NCI-H82 treated with DMSO at 0.1 percent for 48 hours (cell line): ENCODE measurements around the gene C2orf92.
A peak's percentile ranks its signal among the peaks of the same experiment; 100 is the strongest.
"Not testable (repeated sequence)": the region's sequence is repeated elsewhere in the genome, so short reads cannot be mapped to it uniquely, and the experiment has no call there.

Source experiments
- DNase-seq: peaks from one replicate; lab custom pipeline; 2025; ENCODE audit not compliant: unreplicated experiment; lab: John Stamatoyannopoulos, UW

Gene C2orf92

GRCh38 chr2:97688062-97688827 is 18.7 kb downstream of the C2orf92 start:
- no peak for DNase-seq

- DNase-seq: no peak
Measured at GRCh38 chr2:97691166-97691565, 21.7 kb downstream of the C2orf92 start.

DNA sequence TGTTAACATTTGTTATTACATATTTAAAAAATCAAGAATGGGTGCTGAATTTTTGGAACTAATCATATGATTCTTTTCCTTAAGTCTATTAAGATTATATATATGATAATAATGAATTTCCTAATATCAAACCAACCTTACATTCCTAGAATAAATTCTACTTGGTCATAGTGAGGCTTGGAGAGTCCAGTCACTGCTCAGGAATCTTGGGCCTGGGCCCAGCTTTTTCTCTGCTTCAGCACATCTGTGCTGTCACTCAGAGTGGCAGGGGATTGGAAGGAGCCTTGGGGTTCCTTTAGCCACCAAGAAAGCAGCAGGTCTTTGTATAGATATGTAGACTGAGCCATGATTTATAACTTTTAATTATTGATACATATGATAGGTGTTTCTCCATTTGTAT is 24.0 kb downstream of the C2orf92 start:
- no peak for DNase-seq

- DNase-seq: no peak
Measured at GRCh38 chr2:97695744-97696143, 26.2 kb downstream of the C2orf92 start.

- peak; percentile 3 for DNase-seq
Measured at GRCh38 chr2:97697252-97698235, 28.0 kb downstream of the C2orf92 start.

DNA sequence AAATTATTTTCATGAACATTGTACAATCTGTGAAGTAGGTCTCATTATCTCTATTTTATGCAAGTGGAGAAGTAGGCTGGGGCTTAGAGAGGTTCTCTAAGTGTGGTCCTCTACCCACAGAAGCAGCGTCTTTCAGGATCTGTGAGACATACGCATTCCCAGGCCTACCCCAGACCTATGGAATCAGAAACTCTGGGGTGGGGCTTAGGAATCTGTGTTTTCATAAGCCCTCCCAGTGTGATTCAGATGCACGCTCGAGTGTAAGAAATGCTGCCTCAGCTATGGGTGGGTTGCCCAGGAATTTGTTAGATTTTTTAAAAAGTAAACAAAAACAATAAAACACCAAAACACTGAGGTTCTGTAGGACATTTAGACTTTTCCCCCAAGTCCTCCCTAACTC is 29.0 kb downstream of the C2orf92 start:
- no peak for DNase-seq

GRCh38 chr2:97699765-97700444 is 30.4 kb downstream of the C2orf92 start:
- peak; percentile 9 for DNase-seq

GRCh38 chr2:97701186-97701585 is 31.7 kb downstream of the C2orf92 start:
- DNase-seq: no peak

DNA sequence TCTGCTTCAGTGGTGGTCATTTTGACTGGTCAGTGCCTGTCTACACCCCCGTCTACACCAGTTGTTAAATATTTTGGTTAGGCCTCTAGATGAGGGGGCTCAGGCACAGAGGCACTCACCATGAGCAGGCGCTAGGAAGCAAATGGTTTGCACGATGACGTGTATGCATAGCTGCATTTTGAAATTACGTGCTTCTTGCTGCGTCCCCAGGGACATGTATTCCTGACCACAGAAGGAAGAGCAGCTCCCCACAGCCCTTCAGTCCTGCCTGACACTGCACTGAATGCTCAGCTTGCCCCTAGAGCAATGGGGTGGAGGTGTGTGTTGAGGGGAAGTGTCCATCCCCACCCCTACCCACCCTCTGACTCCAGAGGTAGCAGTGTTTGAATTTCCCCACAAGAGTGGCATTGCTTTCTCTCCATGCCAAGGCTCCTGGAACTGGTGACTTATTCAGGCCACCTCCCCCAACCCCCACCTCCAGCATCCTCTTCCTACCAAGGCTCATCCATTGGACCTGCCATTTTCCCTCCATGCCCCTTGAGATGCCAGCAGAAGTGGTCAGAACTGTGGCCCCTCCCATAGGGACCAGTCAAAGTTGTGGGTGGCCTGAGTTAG is 32.4 kb downstream of the C2orf92 start:
- no peak for DNase-seq

DNA sequence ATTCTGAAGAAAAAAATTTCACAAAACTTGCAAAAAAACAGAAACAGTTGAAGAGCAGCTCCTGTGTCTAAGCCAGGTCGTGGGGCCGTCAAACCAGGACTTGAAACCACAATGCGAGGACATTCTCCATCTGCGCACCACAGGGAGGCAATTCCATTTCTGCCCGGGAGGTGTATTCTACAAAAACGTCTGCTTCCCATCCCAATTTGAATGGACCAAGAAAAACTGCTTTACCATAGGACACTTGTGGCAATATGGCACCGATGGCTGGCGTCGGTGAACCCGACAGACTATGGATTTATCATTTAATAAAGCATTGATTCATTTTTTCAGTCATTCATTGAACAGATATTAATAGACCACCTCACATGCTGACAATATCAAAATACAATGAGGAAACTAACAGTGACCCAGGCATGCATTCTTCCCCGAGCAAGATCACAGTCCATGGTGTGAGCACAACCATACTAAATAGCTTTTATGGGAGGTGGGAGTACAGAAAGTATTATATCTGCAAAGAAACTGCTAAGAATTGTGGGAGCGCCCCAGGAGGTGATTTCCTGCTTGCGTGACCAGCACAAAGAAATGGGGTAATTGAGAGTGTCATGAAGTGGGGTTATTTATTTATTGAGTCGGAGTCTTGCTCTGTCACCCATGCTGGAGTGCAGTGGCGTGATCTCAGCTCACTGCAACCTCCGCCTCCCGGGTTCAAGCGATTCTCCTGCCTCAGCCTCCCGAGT is 33.4 kb downstream of the C2orf92 start:
- DNase-seq: no peak

DNA sequence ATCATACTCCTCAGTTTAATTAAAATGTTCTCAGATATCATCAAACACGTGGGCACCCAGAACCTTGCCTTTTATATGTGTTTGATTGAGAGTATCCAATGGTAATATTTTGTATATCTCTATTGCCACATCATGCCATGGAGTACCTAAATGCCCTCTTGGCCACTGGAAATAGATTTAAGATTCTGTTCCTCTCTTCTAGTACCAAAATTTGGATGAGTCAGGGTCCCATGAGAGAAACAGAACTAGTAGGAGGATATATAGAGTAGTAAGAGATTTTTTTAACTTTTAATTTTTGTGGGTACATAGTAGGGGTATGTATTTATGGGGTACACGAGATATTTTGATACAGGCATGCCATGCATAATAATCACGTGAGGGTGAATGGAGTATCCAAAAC is 34.2 kb downstream of the C2orf92 start:
- DNase-seq: no peak

DNA sequence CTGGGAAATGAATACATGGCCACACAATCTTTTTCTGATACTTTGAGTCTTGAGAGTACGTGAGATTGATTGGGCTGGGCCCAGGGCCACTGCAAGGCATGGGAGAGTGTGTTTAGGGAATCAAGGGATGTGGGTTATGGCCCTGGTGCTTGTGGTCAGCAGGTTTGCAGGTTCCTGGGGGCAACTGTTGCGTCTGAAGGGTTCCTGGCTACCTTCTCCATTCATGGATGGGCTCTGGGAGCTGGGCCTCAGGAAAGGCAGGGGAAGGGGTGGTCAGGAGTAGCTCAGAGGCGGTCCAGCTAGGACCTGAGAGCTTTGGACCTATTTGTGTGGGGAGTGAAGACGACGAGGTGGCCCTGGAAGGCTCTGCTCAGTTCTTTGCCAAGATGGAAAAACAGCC is 35.5 kb downstream of the C2orf92 start:
- DNase-seq: no peak

- no peak for DNase-seq
Measured at GRCh38 chr2:97706112-97706511, 36.6 kb downstream of the C2orf92 start.

DNA sequence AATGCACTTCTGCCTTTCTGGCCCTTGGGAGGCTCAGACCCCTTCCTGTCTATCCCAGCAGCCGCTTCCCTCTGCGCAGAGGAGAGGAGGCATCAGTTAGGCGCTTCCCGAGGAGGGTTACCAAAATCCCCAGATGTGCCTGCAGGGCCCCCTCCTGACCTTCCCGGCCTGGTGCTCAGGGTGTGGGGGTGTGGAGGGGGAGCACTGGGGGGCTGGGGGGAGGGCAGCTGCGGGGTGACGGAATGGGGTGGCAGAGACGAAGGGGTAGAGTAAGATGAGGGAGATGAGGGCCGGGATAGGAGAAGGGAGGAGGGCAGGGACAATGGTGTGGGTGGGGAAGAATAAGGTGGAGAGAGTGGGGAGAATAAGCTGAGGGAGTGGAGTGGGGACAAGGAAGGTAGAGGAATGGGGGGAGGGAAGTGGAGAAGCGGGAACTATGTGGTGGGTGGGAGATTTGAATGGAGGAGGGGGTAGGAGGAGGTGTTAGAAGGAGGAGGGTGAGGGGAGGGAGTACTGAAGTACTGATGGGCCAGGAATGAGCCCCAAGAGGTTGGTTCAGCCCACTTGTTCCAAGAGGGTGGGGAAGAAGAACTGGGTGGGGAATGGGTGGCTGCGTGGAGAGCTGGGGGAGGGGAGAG is 37.3 kb downstream of the C2orf92 start:
- no peak for DNase-seq

DNA sequence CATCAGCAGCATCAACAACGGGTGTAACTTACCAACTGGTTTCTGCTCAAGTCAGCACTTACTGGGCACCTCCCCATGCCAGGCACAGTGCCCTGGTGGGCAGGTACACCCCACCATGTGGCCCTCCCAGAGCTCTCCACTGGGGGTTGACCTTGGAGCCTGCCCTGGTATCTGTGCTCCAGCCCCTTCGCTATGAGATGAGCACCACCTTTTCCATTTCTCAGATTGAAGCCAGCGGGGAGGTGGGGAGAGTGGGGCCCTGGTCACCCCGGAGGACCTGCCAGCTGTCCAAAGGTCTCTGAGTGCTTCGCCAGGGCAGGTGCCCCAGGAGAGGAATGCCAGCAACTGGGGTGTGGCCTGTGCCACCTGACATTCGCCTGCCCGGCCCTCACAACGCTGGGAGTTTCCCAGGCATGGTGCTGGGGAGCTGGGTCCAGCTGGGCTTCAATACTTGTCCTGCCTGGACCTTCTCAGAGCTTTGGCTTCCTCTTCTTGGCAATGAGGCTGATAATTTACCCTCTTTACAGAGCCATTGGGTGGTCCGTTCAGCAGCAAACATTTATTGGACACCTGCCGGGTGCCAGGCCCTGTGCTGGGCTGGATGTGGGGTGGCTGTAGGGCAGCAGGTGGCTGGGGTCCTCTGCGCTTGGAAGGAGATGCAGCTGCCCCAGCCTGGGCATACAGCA is 38.0 kb downstream of the C2orf92 start:
- DNase-seq: no peak

DNA sequence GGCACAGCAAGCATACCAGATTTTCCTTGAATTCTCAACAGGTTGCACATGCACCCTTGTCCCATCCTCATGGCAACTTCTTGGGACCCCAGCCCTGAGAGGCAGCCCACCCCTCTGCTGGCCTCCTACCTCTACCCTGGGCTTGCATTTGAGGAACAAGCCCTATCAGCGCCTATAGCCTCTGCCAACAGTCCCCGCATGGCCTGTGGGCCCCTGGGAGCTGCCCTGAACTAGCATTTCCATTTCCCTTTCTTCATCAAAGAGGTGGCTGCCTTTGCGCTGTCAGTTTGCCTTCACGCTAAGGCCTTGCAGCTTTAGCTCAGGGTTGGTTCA is 38.5 kb downstream of the C2orf92 start:
- no peak for DNase-seq

DNA sequence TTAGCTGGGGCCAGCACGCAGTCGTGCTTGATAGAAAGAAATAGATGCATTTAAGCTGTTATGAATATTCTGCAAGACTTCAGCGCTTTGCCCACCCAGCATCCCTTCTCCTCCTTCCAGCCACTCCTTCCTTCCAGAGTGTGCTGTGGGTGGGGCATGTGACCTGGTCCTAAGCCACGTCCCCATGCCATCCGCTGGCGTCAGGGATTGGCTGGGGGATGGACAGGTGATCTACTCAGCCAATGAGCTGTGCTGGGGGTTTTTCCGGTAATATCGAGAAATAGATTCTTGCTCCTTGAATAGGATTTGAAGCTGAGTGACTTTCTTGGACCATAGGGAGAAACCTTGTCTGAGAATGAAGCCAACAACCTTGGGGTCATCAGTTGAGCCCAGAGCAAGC is 39.1 kb downstream of the C2orf92 start:
- no peak for DNase-seq

- no peak for DNase-seq
Measured at GRCh38 chr2:97711394-97711711, 41.8 kb downstream of the C2orf92 start.

- not testable (repeated sequence) for DNase-seq
Measured at GRCh38 chr2:97712175-97712574, 42.7 kb downstream of the C2orf92 start.
